Smooth muscle cell (in vitro differentiated cells): ENCODE data around the gene RMND5B. TPM values are rescaled to one million over a fixed set of nuclear protein-coding genes. Genes with fewer than 3 reads are reported as not detected.

Experiments
- DNase-seq: peaks from one replicate; lab custom pipeline; 2025; ENCODE audit not compliant: unreplicated experiment; lab: John Stamatoyannopoulos, UW
- H2AFZ ChIP-seq: fragments of 200-600 bp; sonication (generic); 2 replicates; pipeline ENCODE4 v1.6.0; 2016; ENCODE audit warnings: antibody characterized with exemption, low read depth, mild to moderate bottlenecking
- H3F3A ChIP-seq: fragments of 200-600 bp; sonication (generic); 2 replicates; pipeline ENCODE4 v1.6.0; 2017; ENCODE audit warnings: antibody characterized with exemption, low read depth
- H3K27ac ChIP-seq: fragments of 200-600 bp; sonication (generic); 2 replicates; pipeline ENCODE4 v1.5.1; 2016; ENCODE audit warnings: low read depth, mild to moderate bottlenecking
- H3K27me3 ChIP-seq: fragments of 200-600 bp; sonication (generic); 2 replicates; pipeline ENCODE4 v1.6.1; 2016; ENCODE audit warnings: low read depth, mild to moderate bottlenecking
- H3K36me3 ChIP-seq: fragments of 200-600 bp; sonication (generic); 2 replicates; pipeline ENCODE4 v1.5.1; 2016; ENCODE audit warnings: low read depth
- H3K4me1 ChIP-seq: fragments of 200-600 bp; sonication (generic); 2 replicates; pipeline ENCODE4 v1.5.1; 2016; ENCODE audit warnings: low read depth
- H3K4me2 ChIP-seq: fragments of 200-600 bp; sonication (generic); 2 replicates; pipeline ENCODE4 v1.6.0; 2016; ENCODE audit warnings: mild to moderate bottlenecking
- H3K4me3 ChIP-seq: fragments of 200-600 bp; sonication (generic); 2 replicates; pipeline ENCODE4 v1.5.1; 2016; ENCODE audit warnings: mild to moderate bottlenecking
- H3K79me2 ChIP-seq: fragments of 200-600 bp; sonication (generic); 2 replicates; pipeline ENCODE4 v1.6.0; 2016; ENCODE audit warnings: low read depth, mild to moderate bottlenecking
- H3K9ac ChIP-seq: fragments of 200-600 bp; sonication (generic); 2 replicates; pipeline ENCODE4 v1.6.0; 2016; ENCODE audit warnings: low read depth
- H3K9me3 ChIP-seq: fragments of 200-600 bp; sonication (generic); replicated peaks from 2 replicates; pipeline ENCODE4 v1.5.1; 2016; ENCODE audit warnings: low read depth
- H4K20me1 ChIP-seq: fragments of 200-600 bp; sonication (generic); 2 replicates; pipeline ENCODE4 v1.6.0; 2016; ENCODE audit warnings: low read depth
- WGBS: methylation state at CpG from one replicate; pipeline ENCODE4 v1.1.7; 2016; ENCODE audit warnings: low lambda C conversion rate; 5-methylcytosine and 5-hydroxymethylcytosine counted together
- polyA plus RNA-seq: library from polyadenylated mRNA; unstranded; fragments of >200 nt; fragmentation: Nextera tagmentation; extraction: Ambion mirVana; gene quantifications from 2 replicates; pipeline ENCODE4 v1.2.1, GENCODE V29; 2016
- total RNA-seq: library from RNA; depleted of rRNA; stranded (reverse); fragments of >200 nt; gene quantifications from 2 replicates; pipeline ENCODE4 v1.2.3, GENCODE V29; 2014
- TF ChIP-seq, protein P1 (sequence below): fragments of 200-600 bp; sonication (generic); IDR thresholded peaks from 2 replicates; pipeline ENCODE4 v1.5.1; 2017; ENCODE audit warnings: borderline replicate concordance, mild to moderate bottlenecking, antibody characterized with exemption; ENCODE audit not compliant: insufficient read depth, poor library complexity, severe bottlenecking

RMND5B gene
- total and polyA plus RNA-seq, 2 experiments from 2014 or later = 18.2 to 20.8 TPM

- Histone ChIP-seq H2AFZ (no peak overlapping the region), H3K79me2 (no peaks in the 10 kb centered on the region)
- 62% methylated on average over 20 of the region's 22 CpGs for WGBS
Measured at GRCh38 chr5:178116143-178116885, 14.5 kb upstream of the RMND5B start.

DNA sequence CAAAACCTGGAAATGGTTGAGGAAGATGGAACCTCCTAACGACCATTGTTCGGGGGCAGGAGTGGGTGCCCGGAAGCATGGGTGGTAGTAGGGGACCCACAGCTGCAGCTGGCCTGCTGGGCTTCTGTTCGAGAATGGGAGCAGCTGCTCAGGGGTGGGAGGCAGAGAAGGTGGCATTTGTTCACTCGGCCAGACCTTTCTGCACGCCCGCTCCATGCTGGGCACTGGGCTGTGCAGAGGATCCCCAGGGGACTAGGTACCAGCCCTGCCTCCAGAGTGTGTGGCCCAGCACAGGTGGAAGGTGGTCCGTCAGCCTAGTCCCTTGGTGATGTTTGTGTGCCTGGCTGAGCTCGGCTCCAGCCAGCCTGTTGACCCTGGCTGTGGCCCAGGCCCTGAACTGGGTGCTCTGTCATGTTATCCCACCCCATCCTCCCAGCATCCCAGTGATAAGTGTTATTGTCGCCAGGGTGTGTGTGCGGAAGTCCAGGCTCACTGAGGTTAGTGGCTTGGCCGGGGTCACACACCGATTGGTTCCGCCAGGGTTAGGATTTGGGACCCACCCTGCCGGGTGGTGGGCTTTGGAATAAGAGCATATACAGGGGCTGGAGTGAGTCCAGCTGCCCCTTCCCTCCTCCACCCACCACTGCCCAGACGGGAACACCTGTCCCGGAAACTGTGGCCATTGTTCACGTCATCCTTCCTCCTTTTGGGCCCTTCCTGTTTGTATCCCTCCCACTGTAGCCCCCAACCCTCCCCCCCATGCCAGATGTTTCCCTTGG lies 12.7 kb upstream of the RMND5B start:
- Histone ChIP-seq H3K36me3 (no peaks in the 10 kb centered on the region), H4K20me1 (no peaks in the 10 kb centered on the region), H3K4me1 (peaks cover 14% of the 10 kb centered on the region), H3F3A (no peaks in the 10 kb centered on the region), H3K79me2 (no peaks in the 10 kb centered on the region), H3K4me3 (no peak overlapping the region), H3K4me2 (no peak overlapping the region), H3K27me3 (peaks cover 33% of the 10 kb centered on the region), H2AFZ (no peak overlapping the region), H3K27ac (no peak overlapping the region), H3K9me3 (no peaks in the 10 kb centered on the region), H3K9ac (no peak overlapping the region)
- WGBS = 92% methylated on average over 18 of the region's 18 CpGs
- no peak for DNase-seq
- TF ChIP-seq, protein P1, sequence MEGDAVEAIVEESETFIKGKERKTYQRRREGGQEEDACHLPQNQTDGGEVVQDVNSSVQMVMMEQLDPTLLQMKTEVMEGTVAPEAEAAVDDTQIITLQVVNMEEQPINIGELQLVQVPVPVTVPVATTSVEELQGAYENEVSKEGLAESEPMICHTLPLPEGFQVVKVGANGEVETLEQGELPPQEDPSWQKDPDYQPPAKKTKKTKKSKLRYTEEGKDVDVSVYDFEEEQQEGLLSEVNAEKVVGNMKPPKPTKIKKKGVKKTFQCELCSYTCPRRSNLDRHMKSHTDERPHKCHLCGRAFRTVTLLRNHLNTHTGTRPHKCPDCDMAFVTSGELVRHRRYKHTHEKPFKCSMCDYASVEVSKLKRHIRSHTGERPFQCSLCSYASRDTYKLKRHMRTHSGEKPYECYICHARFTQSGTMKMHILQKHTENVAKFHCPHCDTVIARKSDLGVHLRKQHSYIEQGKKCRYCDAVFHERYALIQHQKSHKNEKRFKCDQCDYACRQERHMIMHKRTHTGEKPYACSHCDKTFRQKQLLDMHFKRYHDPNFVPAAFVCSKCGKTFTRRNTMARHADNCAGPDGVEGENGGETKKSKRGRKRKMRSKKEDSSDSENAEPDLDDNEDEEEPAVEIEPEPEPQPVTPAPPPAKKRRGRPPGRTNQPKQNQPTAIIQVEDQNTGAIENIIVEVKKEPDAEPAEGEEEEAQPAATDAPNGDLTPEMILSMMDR = no peak

More at GRCh38 chr5:178116143-178116885, 14.5 kb upstream of the RMND5B start:
- Histone ChIP-seq H3K4me2 (no peak overlapping the region), H3K9ac (no peak overlapping the region), H3K4me1 (peaks cover 14% of the 10 kb centered on the region), H3F3A (no peaks in the 10 kb centered on the region), H3K36me3 (no peaks in the 10 kb centered on the region), H3K9me3 (no peaks in the 10 kb centered on the region), H4K20me1 (no peaks in the 10 kb centered on the region), H3K4me3 (no peak overlapping the region), H3K27me3 (peaks cover 33% of the 10 kb centered on the region), H3K27ac (no peak overlapping the region)
- DNase-seq = no peak
- TF ChIP-seq, protein P1 = no peak

DNA sequence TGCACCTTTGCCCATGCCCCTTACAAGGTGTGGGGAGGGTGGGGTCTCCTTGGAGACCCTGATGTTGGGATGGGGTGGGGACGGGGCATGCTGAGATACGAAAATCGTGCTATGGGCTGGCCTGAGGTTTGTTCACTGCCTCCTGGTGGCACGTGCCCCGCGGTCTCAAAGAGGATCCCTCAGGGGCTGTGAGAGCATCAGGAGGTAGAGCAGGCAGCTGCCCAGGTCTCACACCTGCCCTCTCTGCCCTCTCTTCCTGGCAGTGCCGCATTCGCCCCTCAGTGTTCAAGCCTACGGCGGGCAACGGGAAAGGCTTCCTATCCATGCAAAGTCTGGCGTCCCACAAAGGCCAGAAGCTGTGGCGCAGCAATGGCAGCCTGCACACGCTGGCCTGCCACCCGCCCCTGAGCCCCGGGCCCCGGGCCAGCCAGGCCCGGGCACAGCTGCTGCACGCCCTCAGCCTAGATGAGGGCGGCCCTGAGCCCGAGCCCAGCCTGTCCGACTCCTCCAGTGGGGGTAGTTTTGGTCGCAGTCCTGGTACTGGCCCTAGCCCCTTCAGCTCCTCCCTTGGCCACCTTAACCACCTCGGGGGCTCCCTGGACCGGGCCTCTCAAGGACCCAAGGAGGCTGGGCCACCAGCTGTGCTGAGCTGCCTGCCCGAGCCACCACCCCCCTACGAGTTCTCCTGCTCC lies 10.8 kb upstream of the RMND5B start:
- Histone ChIP-seq H3K36me3 (no peaks in the 10 kb centered on the region), H4K20me1 (no peaks in the 10 kb centered on the region), H3K9me3 (no peaks in the 10 kb centered on the region), H3K4me1 (peaks cover 8% of the 10 kb centered on the region), H3K27ac (no peak overlapping the region), H3K79me2 (no peaks in the 10 kb centered on the region), H2AFZ (no peak overlapping the region), H3K4me2 (no peak overlapping the region), H3K4me3 (no peak overlapping the region), H3K9ac (no peak overlapping the region), H3K27me3 (peaks cover 17% of the 10 kb centered on the region), H3F3A (no peaks in the 10 kb centered on the region)
- TF ChIP-seq, protein P1 = no peak
- WGBS = 97% methylated on average over 22 of the region's 27 CpGs
- no peak for DNase-seq
